Measurements from ENCODE around the gene TUNAR. TPM values are rescaled to one million over a fixed set of nuclear protein-coding genes. Genes with fewer than 3 reads are reported as not detected.

The TUNAR gene
- polyA plus RNA-seq, 1 donor from 2014 or later = 33.2 TPM

- Histone ChIP-seq H3K79me2 (replicated peaks; ENCODE audit: insufficient read depth, low read length) (no peaks in the 10 kb centered on the region), H3K9ac (ENCODE audit: low read length) (no peak overlapping the region), H3K27me3 (ENCODE audit: insufficient read depth, low read depth, low read length) (no peaks in the 10 kb centered on the region), H2AFZ (ENCODE audit: low read depth, low read length) (no peak overlapping the region), H3F3A (ENCODE audit: insufficient read depth, low read length, poor library complexity, severe bottlenecking) (no peaks in the 10 kb centered on the region), H3K27ac (ENCODE audit: low read length) (no peak overlapping the region), H3K4me3 (ENCODE audit: low read length) (no peak overlapping the region), H4K20me1 (ENCODE audit: insufficient read depth) (no peaks in the 10 kb centered on the region), H3K4me2 (ENCODE audit: low read length) (no peak overlapping the region), H3K36me3 (ENCODE audit: insufficient read depth, low read length) (no peaks in the 10 kb centered on the region), H3K9me2 (ENCODE audit: insufficient read depth, low read length) (no peaks in the 10 kb centered on the region), H3K9me3 (ENCODE audit: low read length) (no peaks in the 10 kb centered on the region)
- TF ChIP-seq POLR2AphosphoS5 (IDR thresholded peaks at IDR 0.05) (no peak), SMC3 (conservative IDR thresholded peaks at IDR 0.05; ENCODE audit: poor library complexity) (peak; percentile 33)
These were observed 19.1 kb downstream of the TUNAR start for GRCh38 chr14:95895720-95896119.

- Histone ChIP-seq H3K79me2 (replicated peaks; ENCODE audit: insufficient read depth, low read length) (no peaks in the 10 kb centered on the region), H4K20me1 (ENCODE audit: insufficient read depth) (no peaks in the 10 kb centered on the region), H3K27me3 (ENCODE audit: insufficient read depth, low read depth, low read length) (no peaks in the 10 kb centered on the region), H3K36me3 (ENCODE audit: insufficient read depth, low read length) (no peaks in the 10 kb centered on the region), H3K4me3 (ENCODE audit: low read length) (no peak overlapping the region), H3K4me2 (ENCODE audit: low read length) (no peak overlapping the region), H3K9me3 (ENCODE audit: low read length) (no peaks in the 10 kb centered on the region), H2AFZ (ENCODE audit: low read depth, low read length) (no peak overlapping the region), H3K9ac (ENCODE audit: low read length) (no peak overlapping the region), H3K27ac (ENCODE audit: low read length) (no peak overlapping the region), H3F3A (ENCODE audit: insufficient read depth, low read length, poor library complexity, severe bottlenecking) (no peaks in the 10 kb centered on the region), H3K9me2 (ENCODE audit: insufficient read depth, low read length) (no peaks in the 10 kb centered on the region)
- TF ChIP-seq REST (IDR thresholded peaks at IDR 0.05; ENCODE audit: borderline replicate concordance) (no peak), CTCF (IDR thresholded peaks at IDR 0.05; ENCODE audit: poor library complexity, severe bottlenecking) (no peak), SMC3 (conservative IDR thresholded peaks at IDR 0.05; ENCODE audit: poor library complexity) (no peak), RAD21 (conservative IDR thresholded peaks at IDR 0.05) (no peak), EZH2 (IDR thresholded peaks at IDR 0.05; ENCODE audit: borderline replicate concordance, insufficient read depth, low read length, poor library complexity, severe bottlenecking) (no peak), POLR2AphosphoS5 (IDR thresholded peaks at IDR 0.05) (no peak), EP300 (conservative IDR thresholded peaks at IDR 0.05; ENCODE audit: poor library complexity, severe bottlenecking) (no peak), MXI1 (conservative IDR thresholded peaks at IDR 0.05; ENCODE audit: poor library complexity, severe bottlenecking) (no peak), TAF1 (IDR thresholded peaks at IDR 0.05; ENCODE audit: low read depth) (no peak)
These were observed 20.0 kb downstream of the TUNAR start for GRCh38 chr14:95896498-95897135.
